IMR-90 (cell line): ENCODE results near the gene THADA. TPM values are rescaled to one million over a fixed set of nuclear protein-coding genes. Genes with fewer than 3 reads are reported as not detected.

Source experiments
- NFE2L2 ChIP-seq: fragments of 150-350 bp; IDR thresholded peaks from 2 replicates; pipeline ENCODE4 v1.6.1; 2016; ENCODE audit warnings: low read depth, mild to moderate bottlenecking, low read length
- RCOR1 ChIP-seq: IDR thresholded peaks from 2 replicates; pipeline ENCODE4 v1.6.1; 2012; ENCODE audit warnings: mild to moderate bottlenecking, low read length, improper control_type of control experiment; ENCODE audit not compliant: insufficient replicate concordance
- polyA plus RNA-seq, 3 experiments: library from polyadenylated mRNA; depleted of rRNA; stranded (reverse); fragments of >200 nt; gene quantifications; 2 replicates each; pipeline ENCODE4 v1.2.3, GENCODE V29; 2012; ENCODE audit warnings: low replicate concordance in 1 of 3
- total RNA-seq: library from RNA; depleted of rRNA; stranded (reverse); fragments of >200 nt; gene quantifications from 2 replicates; pipeline ENCODE4 v1.2.3, GENCODE V29; 2012
- TF ChIP-seq, protein P1 (sequence below): conservative IDR thresholded peaks from 2 replicates; pipeline ENCODE4 v1.5.1; 2012; ENCODE audit warnings: mild to moderate bottlenecking, low read depth, low read length, improper control_type of control experiment

The THADA gene
- total and polyA plus RNA-seq, 2 of the 4 experiments (the other 2 are of a cell fraction) = 10.5 to 21.3 TPM

DNA sequence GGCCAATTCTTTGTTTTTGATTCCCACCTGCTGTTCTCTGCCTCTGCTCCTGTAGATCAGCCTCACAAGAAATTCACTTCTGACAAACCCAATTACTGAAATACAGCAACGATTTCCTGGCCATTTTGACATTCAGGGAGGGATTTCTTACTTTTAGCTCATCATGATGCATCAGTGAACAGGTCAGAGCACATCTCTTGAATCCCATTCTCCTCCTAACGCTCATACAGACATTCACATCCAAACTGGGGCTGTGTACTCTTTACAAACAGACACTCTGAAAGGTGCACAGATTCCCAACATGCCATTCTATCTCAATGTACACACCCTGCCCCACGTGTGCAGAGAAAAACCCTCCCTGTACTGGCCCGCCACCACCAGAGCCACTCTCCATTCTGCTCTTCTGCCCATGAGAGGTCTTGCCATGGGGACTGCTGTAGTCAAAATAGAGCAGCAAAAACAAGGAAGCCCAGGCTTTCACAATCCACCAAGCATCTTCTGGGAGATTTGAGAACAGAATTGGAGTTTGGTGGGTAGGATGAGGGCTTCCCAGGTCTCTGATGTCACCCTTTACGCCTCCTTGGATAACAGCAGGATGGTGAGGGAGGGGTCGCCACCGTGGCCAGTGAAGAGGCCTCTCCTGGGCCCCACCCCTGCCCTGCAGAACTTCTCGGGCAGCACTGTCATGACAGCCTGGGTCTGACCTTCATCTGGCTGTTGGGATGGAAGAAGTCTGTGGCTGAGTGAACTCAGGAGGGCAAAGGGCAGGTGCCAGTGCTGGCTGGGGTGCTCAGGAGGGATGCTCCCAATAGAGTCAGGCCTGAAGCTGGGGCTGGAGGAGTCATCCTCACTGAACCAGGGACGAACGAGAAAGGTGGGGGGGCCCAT, 327.5 kb downstream of the THADA start (continued):
- TF ChIP-seq, protein P1, sequence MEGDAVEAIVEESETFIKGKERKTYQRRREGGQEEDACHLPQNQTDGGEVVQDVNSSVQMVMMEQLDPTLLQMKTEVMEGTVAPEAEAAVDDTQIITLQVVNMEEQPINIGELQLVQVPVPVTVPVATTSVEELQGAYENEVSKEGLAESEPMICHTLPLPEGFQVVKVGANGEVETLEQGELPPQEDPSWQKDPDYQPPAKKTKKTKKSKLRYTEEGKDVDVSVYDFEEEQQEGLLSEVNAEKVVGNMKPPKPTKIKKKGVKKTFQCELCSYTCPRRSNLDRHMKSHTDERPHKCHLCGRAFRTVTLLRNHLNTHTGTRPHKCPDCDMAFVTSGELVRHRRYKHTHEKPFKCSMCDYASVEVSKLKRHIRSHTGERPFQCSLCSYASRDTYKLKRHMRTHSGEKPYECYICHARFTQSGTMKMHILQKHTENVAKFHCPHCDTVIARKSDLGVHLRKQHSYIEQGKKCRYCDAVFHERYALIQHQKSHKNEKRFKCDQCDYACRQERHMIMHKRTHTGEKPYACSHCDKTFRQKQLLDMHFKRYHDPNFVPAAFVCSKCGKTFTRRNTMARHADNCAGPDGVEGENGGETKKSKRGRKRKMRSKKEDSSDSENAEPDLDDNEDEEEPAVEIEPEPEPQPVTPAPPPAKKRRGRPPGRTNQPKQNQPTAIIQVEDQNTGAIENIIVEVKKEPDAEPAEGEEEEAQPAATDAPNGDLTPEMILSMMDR = no peak
- no peak for TF ChIP-seq NFE2L2
- no peak for TF ChIP-seq RCOR1
